GM12878 (cell line): ENCODE data around the gene SPAG16.

Experiments
- BCL3 ChIP-seq: IDR thresholded peaks from 2 replicates; pipeline ENCODE4 v1.6.1; 2011; ENCODE audit warnings: borderline replicate concordance, low read depth, mild to moderate bottlenecking, moderate library complexity, low read length; ENCODE audit not compliant: insufficient read depth, poor library complexity, severe bottlenecking
- CTCF ChIP-seq, 3 experiments: IDR thresholded peaks in 2 of 3; conservative IDR thresholded peaks in 1 of 3; 2 replicates each; pipeline ENCODE4 v1.5.1; 2011; ENCODE audit warnings: low read depth in 3 of 3, low read length in 3 of 3, mild to moderate bottlenecking in 3 of 3, control low read depth in 2 of 3, moderate library complexity in 2 of 3, inconsistent platforms in 1 of 3, mixed read lengths in 1 of 3; ENCODE audit not compliant: control insufficient read depth in 2 of 3, insufficient read depth in 1 of 3; ENCODE audit errors: extremely low read depth in 1 of 3
- FOXK2 ChIP-seq: fragments of 450-650 bp; IDR thresholded peaks from 2 replicates; pipeline ENCODE4 v1.6.1; 2017; ENCODE audit warnings: mild to moderate bottlenecking, moderate library complexity

GRCh38 chr2:213500881-213501280 is 216.6 kb downstream of the SPAG16 start:
- no peak for TF ChIP-seq BCL3
- TF ChIP-seq CTCF (IDR thresholded peaks at IDR 0.05 in 2 of 3, conservative IDR thresholded peaks at IDR 0.05 in 1 of 3; ENCODE audit: control insufficient read depth in 2 of 3, extremely low read depth in 1 of 3, insufficient read depth in 1 of 3, low read depth in 3 of 3, low read length in 3 of 3): no peak
- no peak for TF ChIP-seq FOXK2
